HCT116 (cell line): ENCODE results near the gene NUDC.

Experiments
- EZH2 ChIP-seq: fragments of 200-600 bp; sonication (generic); IDR thresholded peaks from 2 replicates; pipeline ENCODE4 v1.6.1; 2017; ENCODE audit warnings: antibody characterized with exemption, mixed run types
- EZH2phosphoT487 ChIP-seq: fragments of 200-600 bp; IDR thresholded peaks from 2 replicates; pipeline ENCODE4 v1.6.1; 2018; ENCODE audit warnings: antibody characterized with exemption, borderline replicate concordance
- FOSL1 ChIP-seq: IDR thresholded peaks from 2 replicates; pipeline ENCODE4 v1.6.1; 2012; ENCODE audit warnings: low read depth
- POLR2A ChIP-seq: IDR thresholded peaks from 2 replicates; pipeline ENCODE4 v1.7.0; 2011; ENCODE audit warnings: borderline replicate concordance; ENCODE audit not compliant: insufficient read depth, insufficient read length; ENCODE audit errors: extremely low read depth
- POLR2AphosphoS5 ChIP-seq: IDR thresholded peaks from 2 replicates; pipeline ENCODE4 v1.6.1; 2011; ENCODE audit warnings: mild to moderate bottlenecking, low read depth, low read length, moderate library complexity
- RAD21 ChIP-seq: IDR thresholded peaks from 2 replicates; pipeline ENCODE4 v1.6.1; 2012; ENCODE audit warnings: low read depth, mild to moderate bottlenecking
- SRF ChIP-seq: IDR thresholded peaks from 2 replicates; pipeline ENCODE4 v1.6.1; 2012; ENCODE audit warnings: low read depth
- TF ChIP-seq, protein P1 (sequence below): IDR thresholded peaks from 2 replicates; pipeline ENCODE4 v1.6.1; 2012; ENCODE audit warnings: low read depth
- TF ChIP-seq, protein P2 (sequence below), 3 experiments: fragments of 200-600 bp in 1 of 3; sonication (generic) in 1 of 3; IDR thresholded peaks in 2 of 3; conservative IDR thresholded peaks in 1 of 3; 2 replicates each; pipeline ENCODE4 v1.5.1; 2012 to 2017; ENCODE audit warnings: low read depth in 2 of 3, low read length in 2 of 3, antibody characterized with exemption in 1 of 3, borderline replicate concordance in 1 of 3, control low read depth in 1 of 3, mild to moderate bottlenecking in 1 of 3, mixed read lengths in 1 of 3, mixed run types in 1 of 3, moderate library complexity in 1 of 3; ENCODE audit not compliant: insufficient read depth in 1 of 3
- TF ChIP-seq, protein P3 (sequence below): IDR thresholded peaks from 2 replicates; pipeline ENCODE4 v1.6.1; 2011; ENCODE audit warnings: mild to moderate bottlenecking, low read length, moderate library complexity; ENCODE audit not compliant: insufficient replicate concordance; ENCODE audit errors: extremely low read depth

DNA sequence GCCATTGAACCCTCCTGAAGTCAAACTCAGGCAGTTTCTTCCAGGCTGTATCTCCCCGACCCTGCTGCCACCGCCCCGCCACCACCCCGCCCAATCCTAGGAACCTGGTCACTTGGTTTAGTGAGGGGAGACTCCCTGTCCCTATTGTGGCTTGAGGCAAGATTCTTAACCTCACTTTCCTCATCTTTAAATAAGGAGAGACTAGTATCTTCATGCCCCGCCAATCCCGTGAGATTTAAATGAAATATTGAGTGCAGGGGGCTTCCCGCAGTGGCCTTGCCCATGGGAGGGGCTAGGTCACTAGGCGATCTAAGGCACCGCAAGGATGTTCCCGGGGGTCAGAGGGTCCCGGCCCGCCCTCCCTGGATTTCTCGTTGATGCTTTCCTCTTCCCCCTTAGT, 37.7 kb downstream of the NUDC start:
- no peak for TF ChIP-seq EZH2
- TF ChIP-seq, protein P1, sequence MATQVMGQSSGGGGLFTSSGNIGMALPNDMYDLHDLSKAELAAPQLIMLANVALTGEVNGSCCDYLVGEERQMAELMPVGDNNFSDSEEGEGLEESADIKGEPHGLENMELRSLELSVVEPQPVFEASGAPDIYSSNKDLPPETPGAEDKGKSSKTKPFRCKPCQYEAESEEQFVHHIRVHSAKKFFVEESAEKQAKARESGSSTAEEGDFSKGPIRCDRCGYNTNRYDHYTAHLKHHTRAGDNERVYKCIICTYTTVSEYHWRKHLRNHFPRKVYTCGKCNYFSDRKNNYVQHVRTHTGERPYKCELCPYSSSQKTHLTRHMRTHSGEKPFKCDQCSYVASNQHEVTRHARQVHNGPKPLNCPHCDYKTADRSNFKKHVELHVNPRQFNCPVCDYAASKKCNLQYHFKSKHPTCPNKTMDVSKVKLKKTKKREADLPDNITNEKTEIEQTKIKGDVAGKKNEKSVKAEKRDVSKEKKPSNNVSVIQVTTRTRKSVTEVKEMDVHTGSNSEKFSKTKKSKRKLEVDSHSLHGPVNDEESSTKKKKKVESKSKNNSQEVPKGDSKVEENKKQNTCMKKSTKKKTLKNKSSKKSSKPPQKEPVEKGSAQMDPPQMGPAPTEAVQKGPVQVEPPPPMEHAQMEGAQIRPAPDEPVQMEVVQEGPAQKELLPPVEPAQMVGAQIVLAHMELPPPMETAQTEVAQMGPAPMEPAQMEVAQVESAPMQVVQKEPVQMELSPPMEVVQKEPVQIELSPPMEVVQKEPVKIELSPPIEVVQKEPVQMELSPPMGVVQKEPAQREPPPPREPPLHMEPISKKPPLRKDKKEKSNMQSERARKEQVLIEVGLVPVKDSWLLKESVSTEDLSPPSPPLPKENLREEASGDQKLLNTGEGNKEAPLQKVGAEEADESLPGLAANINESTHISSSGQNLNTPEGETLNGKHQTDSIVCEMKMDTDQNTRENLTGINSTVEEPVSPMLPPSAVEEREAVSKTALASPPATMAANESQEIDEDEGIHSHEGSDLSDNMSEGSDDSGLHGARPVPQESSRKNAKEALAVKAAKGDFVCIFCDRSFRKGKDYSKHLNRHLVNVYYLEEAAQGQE, result no peak
- TF ChIP-seq, protein P2, sequence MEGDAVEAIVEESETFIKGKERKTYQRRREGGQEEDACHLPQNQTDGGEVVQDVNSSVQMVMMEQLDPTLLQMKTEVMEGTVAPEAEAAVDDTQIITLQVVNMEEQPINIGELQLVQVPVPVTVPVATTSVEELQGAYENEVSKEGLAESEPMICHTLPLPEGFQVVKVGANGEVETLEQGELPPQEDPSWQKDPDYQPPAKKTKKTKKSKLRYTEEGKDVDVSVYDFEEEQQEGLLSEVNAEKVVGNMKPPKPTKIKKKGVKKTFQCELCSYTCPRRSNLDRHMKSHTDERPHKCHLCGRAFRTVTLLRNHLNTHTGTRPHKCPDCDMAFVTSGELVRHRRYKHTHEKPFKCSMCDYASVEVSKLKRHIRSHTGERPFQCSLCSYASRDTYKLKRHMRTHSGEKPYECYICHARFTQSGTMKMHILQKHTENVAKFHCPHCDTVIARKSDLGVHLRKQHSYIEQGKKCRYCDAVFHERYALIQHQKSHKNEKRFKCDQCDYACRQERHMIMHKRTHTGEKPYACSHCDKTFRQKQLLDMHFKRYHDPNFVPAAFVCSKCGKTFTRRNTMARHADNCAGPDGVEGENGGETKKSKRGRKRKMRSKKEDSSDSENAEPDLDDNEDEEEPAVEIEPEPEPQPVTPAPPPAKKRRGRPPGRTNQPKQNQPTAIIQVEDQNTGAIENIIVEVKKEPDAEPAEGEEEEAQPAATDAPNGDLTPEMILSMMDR (IDR thresholded peaks at IDR 0.05 in 2 of 3, conservative IDR thresholded peaks at IDR 0.05 in 1 of 3; ENCODE audit: borderline replicate concordance in 1 of 3, insufficient read depth in 1 of 3, low read depth in 2 of 3, low read length in 2 of 3), result no peak
- TF ChIP-seq, protein P3, sequence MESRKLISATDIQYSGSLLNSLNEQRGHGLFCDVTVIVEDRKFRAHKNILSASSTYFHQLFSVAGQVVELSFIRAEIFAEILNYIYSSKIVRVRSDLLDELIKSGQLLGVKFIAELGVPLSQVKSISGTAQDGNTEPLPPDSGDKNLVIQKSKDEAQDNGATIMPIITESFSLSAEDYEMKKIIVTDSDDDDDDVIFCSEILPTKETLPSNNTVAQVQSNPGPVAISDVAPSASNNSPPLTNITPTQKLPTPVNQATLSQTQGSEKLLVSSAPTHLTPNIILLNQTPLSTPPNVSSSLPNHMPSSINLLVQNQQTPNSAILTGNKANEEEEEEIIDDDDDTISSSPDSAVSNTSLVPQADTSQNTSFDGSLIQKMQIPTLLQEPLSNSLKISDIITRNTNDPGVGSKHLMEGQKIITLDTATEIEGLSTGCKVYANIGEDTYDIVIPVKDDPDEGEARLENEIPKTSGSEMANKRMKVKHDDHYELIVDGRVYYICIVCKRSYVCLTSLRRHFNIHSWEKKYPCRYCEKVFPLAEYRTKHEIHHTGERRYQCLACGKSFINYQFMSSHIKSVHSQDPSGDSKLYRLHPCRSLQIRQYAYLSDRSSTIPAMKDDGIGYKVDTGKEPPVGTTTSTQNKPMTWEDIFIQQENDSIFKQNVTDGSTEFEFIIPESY, result no peak
- no peak for TF ChIP-seq POLR2A
- no peak for TF ChIP-seq POLR2AphosphoS5
- no peak for TF ChIP-seq RAD21
- TF ChIP-seq EZH2phosphoT487, result no peak
- TF ChIP-seq FOSL1, result no peak
- no peak for TF ChIP-seq SRF
